WERI-Rb-1 (cell line): ENCODE measurements around the gene CUX1.
"Not testable (repeated sequence)": the region's sequence is repeated elsewhere in the genome, so short reads cannot be mapped to it uniquely, and the experiment has no call there.

Experiments used
- DNase-seq: peaks from one replicate; pipeline ENCODE4 v3.0.0-alpha.2; 2020
- H3K27ac ChIP-seq: fragments of 250-450 bp; sonication (Bioruptor Pico); 2 replicates; pipeline ENCODE4 v1.5.1; 2020; ENCODE audit warnings: mild to moderate bottlenecking, moderate library complexity
- H3K27me3 ChIP-seq: fragments of 250-450 bp; sonication (Bioruptor Pico); 2 replicates; pipeline ENCODE4 v1.5.1; 2021; ENCODE audit warnings: mild to moderate bottlenecking, low read depth, moderate library complexity; ENCODE audit not compliant: insufficient read depth, severe bottlenecking
- H3K36me3 ChIP-seq: fragments of 250-450 bp; sonication (Bioruptor Pico); 2 replicates; pipeline ENCODE4 v1.5.1; 2020; ENCODE audit warnings: mild to moderate bottlenecking, moderate library complexity
- H3K4me3 ChIP-seq: 2 replicates; pipeline ENCODE4 v1.5.1; 2011; ENCODE audit warnings: low read depth, mild to moderate bottlenecking, control low read depth, low read length
- H3K9me3 ChIP-seq: fragments of 250-450 bp; sonication (Bioruptor Pico); 2 replicates; pipeline ENCODE4 v1.5.1; 2021; ENCODE audit warnings: mild to moderate bottlenecking, moderate library complexity; ENCODE audit not compliant: severe bottlenecking
- TF ChIP-seq, protein P1 (sequence below): IDR thresholded peaks from 2 replicates; pipeline ENCODE4 v1.5.1; 2011; ENCODE audit warnings: low read depth, mild to moderate bottlenecking, control low read depth, inconsistent platforms, low read length

CUX1 gene

DNA sequence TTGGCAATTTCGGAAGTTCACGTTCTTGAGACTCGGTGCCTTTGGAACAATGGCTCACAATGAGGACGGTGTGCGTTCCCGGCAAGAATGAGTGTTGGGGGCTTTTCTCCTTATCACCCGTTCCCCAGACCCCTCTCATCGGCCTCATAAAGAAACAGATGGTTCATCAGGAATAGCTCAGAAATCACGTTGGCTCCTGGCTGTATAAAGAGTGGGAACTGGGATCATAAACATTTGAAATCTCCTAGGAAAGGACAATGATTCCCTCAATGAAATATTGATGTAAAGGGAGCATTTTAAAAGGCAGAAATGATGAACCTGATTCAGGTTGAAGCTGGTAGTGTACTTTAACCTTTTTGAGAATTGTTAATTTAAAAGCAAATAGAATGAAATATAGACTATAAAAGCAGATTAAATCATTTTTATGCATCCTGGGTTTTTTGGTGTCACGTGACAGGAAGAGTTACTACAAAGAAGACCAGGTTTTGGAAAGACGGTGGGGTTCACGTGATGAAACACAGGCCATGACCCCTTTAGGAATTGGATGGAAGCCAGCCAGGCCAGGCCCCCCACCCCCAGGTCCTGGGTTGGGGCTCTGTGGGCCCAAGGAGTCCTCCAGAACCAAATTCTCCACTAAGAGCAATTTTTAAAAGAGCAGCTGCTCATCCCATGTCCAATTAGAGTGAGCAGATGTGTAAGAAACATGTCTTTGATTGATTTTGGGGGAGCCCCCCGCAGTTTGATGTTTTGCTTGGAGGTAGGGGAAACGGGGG, 63.0 kb downstream of the CUX1 start:
- Histone ChIP-seq H3K36me3 (no peaks in the 10 kb centered on the region), H3K9me3 (no peaks in the 10 kb centered on the region), H3K4me3 (no peak overlapping the region), H3K27ac (no peak overlapping the region), H3K27me3 (no peaks in the 10 kb centered on the region)
- no peak for DNase-seq
- TF ChIP-seq, protein P1, sequence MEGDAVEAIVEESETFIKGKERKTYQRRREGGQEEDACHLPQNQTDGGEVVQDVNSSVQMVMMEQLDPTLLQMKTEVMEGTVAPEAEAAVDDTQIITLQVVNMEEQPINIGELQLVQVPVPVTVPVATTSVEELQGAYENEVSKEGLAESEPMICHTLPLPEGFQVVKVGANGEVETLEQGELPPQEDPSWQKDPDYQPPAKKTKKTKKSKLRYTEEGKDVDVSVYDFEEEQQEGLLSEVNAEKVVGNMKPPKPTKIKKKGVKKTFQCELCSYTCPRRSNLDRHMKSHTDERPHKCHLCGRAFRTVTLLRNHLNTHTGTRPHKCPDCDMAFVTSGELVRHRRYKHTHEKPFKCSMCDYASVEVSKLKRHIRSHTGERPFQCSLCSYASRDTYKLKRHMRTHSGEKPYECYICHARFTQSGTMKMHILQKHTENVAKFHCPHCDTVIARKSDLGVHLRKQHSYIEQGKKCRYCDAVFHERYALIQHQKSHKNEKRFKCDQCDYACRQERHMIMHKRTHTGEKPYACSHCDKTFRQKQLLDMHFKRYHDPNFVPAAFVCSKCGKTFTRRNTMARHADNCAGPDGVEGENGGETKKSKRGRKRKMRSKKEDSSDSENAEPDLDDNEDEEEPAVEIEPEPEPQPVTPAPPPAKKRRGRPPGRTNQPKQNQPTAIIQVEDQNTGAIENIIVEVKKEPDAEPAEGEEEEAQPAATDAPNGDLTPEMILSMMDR: no peak

DNA sequence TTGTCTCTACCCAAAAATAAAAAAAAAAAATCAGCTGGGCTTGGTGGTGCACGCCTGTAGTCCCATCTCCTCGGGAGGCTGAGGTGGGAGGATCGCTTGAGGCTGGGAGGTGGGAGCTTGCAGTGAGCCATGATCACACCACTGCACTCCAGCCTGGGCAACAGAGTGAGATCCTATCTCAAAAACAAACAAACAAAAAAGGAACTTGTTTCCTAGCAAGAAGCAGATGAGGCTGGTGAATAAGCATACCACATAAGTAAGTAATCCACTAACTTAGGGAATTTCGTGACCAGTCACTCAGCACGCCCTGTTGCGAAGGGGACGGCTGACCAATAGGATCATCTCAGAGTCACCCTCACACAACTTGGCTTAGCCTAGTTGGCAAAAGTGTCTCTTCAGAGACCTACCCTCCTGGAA, 64.6 kb downstream of the CUX1 start:
- Histone ChIP-seq H3K9me3 (no peaks in the 10 kb centered on the region), H3K27ac (no peak overlapping the region), H3K4me3 (no peak overlapping the region), H3K27me3 (no peaks in the 10 kb centered on the region), H3K36me3 (no peaks in the 10 kb centered on the region)
- TF ChIP-seq, protein P1: no peak
- DNase-seq: no peak

DNA sequence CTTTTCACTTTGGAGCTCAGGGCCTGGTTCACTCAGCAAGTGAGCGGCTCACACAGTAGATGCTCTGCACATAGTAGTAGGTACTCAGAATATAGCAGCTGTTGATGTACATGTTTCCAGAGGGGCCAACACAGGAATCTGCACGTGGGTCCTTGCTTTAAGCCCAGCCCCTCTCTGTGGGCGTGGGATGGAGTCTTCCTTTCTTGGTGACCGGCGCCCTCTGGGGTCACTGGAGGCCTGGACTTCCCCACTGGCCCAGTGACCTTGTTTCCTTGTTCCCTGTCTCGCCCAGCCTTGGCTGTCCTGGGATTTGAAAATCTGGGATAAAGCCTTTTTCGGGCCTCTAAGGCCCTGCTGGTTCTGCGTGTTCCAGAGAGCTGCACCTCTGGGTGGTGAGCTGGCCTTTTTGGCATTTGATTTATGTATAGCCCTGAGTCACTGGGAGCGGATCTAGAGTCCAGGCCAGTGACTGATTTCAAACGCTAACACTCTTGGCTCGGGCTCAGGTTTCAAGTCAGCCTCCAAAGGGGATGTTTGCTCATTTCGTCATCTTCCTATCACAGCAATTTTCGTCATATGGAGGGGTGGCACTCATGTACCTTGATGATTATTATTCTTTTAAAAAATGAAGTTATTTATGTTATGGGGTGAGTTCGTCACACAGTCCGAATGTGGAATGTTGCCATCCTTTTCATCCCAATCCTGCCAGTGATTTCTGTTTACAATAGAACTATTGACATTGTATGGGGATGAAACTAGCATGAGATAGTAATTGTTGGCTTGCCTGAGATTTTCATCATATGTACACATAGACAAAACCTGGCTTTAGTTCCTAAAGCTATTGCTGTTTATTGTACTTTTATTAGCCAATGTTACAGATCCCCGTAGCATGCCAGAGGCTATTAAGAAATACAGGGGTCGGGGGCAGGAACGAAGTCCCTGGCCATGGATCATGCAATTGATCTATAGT, 65.5 kb downstream of the CUX1 start:
- Histone ChIP-seq H3K27ac (no peak overlapping the region), H3K9me3 (no peaks in the 10 kb centered on the region), H3K36me3 (no peaks in the 10 kb centered on the region), H3K4me3 (no peak overlapping the region), H3K27me3 (no peaks in the 10 kb centered on the region)
- TF ChIP-seq, protein P1: peak; percentile 56
- DNase-seq: peak; percentile 40

DNA sequence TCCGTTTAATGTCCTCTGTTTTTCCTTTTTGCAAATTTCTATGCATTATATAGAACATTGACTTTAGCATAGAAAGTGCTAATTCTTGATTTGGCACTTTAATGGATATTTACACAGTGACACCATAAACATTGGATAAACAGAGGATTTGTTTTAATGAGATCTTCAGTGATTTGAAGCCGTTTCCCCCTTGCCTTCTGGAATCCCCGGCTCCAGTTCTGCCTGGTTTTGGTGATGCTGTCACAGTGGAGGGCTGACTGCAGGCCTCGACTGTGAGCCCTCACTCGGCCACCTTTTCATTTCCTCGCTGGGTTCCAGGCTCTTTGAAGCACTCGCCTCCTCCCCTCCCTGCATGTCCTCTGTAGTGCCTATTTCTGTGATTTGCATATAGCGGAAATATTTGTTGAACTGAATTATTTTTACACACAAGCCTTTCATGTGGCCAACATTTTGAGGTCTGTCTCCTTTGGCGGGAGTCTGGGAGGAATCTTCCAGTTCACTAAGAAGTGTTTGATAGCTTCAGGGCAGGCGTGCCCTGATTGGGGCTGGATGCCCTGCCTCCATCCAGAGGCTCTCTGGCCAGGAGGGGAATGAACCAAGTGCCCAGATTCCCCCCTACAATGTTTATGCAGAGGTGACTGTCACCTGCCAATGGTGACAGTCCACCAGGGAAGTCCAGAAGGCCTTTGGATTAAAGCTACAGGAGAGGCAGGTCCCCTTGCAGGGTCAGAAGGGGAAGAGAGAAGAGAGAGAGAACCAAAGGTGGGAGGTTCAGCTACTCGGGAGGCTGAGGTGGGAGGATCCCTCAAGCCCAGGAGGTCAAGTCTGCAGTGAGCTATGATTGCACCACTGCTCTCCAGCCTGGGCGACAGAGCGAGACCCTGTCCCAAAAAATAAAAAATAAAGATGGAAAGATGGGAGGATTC, 67.5 kb downstream of the CUX1 start:
- Histone ChIP-seq H3K36me3 (no peaks in the 10 kb centered on the region), H3K27me3 (no peaks in the 10 kb centered on the region), H3K27ac (no peak overlapping the region), H3K9me3 (no peaks in the 10 kb centered on the region), H3K4me3 (no peak overlapping the region)
- TF ChIP-seq, protein P1: no peak
- no peak for DNase-seq

DNA sequence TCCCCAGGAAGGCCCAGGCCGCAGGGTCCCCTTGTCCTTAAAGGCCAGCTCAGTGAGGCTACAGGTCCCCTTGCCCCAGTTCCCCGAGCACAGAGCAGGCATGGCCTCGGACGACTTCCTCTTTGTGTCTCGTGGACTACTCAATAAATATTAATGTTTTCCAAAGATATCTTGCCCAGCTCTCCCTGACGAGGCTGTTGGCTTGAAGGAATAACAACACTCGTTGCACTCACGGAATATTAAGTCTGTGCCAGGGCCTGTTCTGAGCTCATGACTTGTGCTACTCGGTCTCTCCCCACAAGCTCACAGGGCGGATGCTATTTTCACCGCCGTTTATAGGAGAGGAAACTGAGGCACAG, 68.2 kb downstream of the CUX1 start:
- no peaks in the 10 kb centered on the region for H3K9me3 ChIP-seq
- H3K27me3 ChIP-seq: no peaks in the 10 kb centered on the region
- no peak overlapping the region for H3K4me3 ChIP-seq
- TF ChIP-seq, protein P1: no peak
- no peak for DNase-seq
- no peak overlapping the region for H3K27ac ChIP-seq
- H3K36me3 ChIP-seq: no peaks in the 10 kb centered on the region

DNA sequence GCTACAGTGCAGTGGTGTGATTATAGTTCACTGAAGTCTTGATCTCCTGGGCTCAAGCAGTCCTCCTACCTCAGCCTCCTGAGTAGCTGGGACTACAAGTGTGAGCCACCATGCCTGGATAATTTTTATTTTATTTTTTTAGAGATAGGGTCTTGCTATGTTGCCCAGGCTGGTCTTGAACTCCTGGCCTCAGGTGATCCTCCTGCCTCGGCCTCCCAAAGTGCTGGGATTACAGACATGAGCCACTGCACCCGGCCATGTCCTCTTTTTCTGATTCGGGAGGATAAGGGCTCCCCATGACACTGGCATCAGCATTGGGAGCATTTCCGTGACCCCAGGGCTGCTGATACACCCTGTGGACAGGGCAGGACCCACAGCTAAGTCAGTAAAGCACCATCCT, 69.9 kb downstream of the CUX1 start:
- not testable (repeated sequence) for H3K27ac ChIP-seq

DNA sequence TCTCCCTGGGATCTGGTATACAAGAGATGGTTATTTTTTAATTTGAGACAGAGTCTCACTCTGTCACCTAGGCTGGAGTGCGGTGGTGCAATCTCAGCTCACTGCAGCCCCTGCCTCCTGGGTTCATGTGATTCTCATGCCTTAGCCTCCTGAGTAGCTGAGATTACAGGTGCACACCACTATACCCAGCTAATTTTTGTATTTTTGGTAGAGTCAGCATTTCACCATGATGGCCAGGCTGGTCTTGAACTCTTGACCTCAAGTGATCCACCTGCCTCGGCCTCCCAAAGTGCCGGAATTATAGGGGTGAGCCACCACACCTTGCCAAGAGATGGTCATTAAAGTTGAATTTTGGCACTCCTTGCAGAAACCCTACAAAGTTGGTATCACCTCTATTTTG, 71.1 kb downstream of the CUX1 start:
- not testable (repeated sequence) for DNase-seq, H3K36me3 ChIP-seq

More for the DNA sequence above, 69.9 kb downstream of the CUX1 start:
- H3K9me3 ChIP-seq, DNase-seq, H3K4me3 ChIP-seq, H3K27me3 ChIP-seq, H3K36me3 ChIP-seq: not testable (repeated sequence)

More for the DNA sequence above, 71.1 kb downstream of the CUX1 start:
- H3K4me3 ChIP-seq, H3K9me3 ChIP-seq, H3K27ac ChIP-seq, H3K27me3 ChIP-seq: not testable (repeated sequence)
